SK-N-SH treated with all-trans-retinoic acid at 6 μM for 48 hours (cell line): ENCODE data around the gene ST3GAL3.

Experiments
- ATAC-seq: fragments of 200-7000 bp; cut with Tn5 transposase; 3 replicates; pipeline ENCODE4 v1.9.1; 2020; ENCODE audit warnings: mild to moderate bottlenecking, moderate library complexity
- ARNTL ChIP-seq: fragments of 450-650 bp; formaldehyde crosslinking; IDR thresholded peaks from 2 replicates; pipeline ENCODE4 v1.5.0; 2020; ENCODE audit warnings: low read depth, mild to moderate bottlenecking, moderate library complexity, borderline replicate concordance
- BACH2 ChIP-seq: fragments of 250-450 bp; sonication (Bioruptor Pico); IDR thresholded peaks from 2 replicates; pipeline ENCODE4 v1.9.0; 2021; ENCODE audit warnings: mild to moderate bottlenecking, borderline replicate concordance
- CSDC2 ChIP-seq: fragments of 250-450 bp; sonication (Bioruptor Pico); IDR thresholded peaks from 2 replicates; pipeline ENCODE4 v1.5.0; 2020; ENCODE audit warnings: mild to moderate bottlenecking, moderate library complexity
- CSRNP3 ChIP-seq: fragments of 250-450 bp; sonication (Bioruptor Pico); IDR thresholded peaks from 2 replicates; pipeline ENCODE4 v1.5.1; 2021; ENCODE audit warnings: mild to moderate bottlenecking, moderate library complexity
- ESRRG ChIP-seq: fragments of 250-450 bp; sonication (Bioruptor Pico); IDR thresholded peaks from 2 replicates; pipeline ENCODE4 v1.6.1; 2021; ENCODE audit warnings: mild to moderate bottlenecking
- GLIS3 ChIP-seq: fragments of 250-450 bp; sonication (Bioruptor Pico); IDR thresholded peaks from 2 replicates; pipeline ENCODE4 v1.5.0; 2020; ENCODE audit warnings: mild to moderate bottlenecking, moderate library complexity
- ISL1 ChIP-seq: fragments of 250-450 bp; sonication (Bioruptor Pico); IDR thresholded peaks from 2 replicates; pipeline ENCODE4 v2.1.2; 2022; ENCODE audit warnings: mild to moderate bottlenecking, moderate library complexity
- OSR1 ChIP-seq: fragments of 250-450 bp; sonication (Bioruptor Pico); IDR thresholded peaks from 2 replicates; pipeline ENCODE4 v1.8.0; 2022; ENCODE audit warnings: moderate library complexity, mild to moderate bottlenecking, inconsistent platforms
- PATZ1 ChIP-seq: fragments of 250-450 bp; sonication (Bioruptor Pico); IDR thresholded peaks from 2 replicates; pipeline ENCODE4 v1.8.0; 2020; ENCODE audit warnings: mild to moderate bottlenecking, moderate library complexity, borderline replicate concordance
- POU6F1 ChIP-seq: fragments of 250-450 bp; sonication (Bioruptor Pico); IDR thresholded peaks from 2 replicates; pipeline ENCODE4 v1.8.0; 2021; ENCODE audit warnings: low read depth, mild to moderate bottlenecking, moderate library complexity, borderline replicate concordance
- PPARA ChIP-seq: fragments of 250-450 bp; sonication (Bioruptor Pico); IDR thresholded peaks from 2 replicates; pipeline ENCODE4 v1.5.0; 2020; ENCODE audit warnings: mild to moderate bottlenecking, borderline replicate concordance
- RARB ChIP-seq: fragments of 250-450 bp; sonication (Bioruptor Pico); IDR thresholded peaks from 2 replicates; pipeline ENCODE4 v1.8.0; 2021; ENCODE audit warnings: mild to moderate bottlenecking, moderate library complexity
- SNAI2 ChIP-seq: fragments of 250-450 bp; sonication (Bioruptor Pico); IDR thresholded peaks from 2 replicates; pipeline ENCODE4 v1.5.0; 2020; ENCODE audit warnings: mild to moderate bottlenecking, moderate library complexity
- TCF4 ChIP-seq: fragments of 250-450 bp; sonication (Bioruptor Pico); IDR thresholded peaks from 2 replicates; pipeline ENCODE4 v1.8.0; 2021; ENCODE audit warnings: mild to moderate bottlenecking, moderate library complexity, borderline replicate concordance
- TOX ChIP-seq: fragments of 250-450 bp; sonication (Bioruptor Pico); IDR thresholded peaks from 2 replicates; pipeline ENCODE4 v1.8.0; 2021; ENCODE audit warnings: mild to moderate bottlenecking, moderate library complexity, borderline replicate concordance
- TSHZ2 ChIP-seq: fragments of 250-450 bp; sonication (Bioruptor Pico); IDR thresholded peaks from 2 replicates; pipeline ENCODE4 v1.5.0; 2020; ENCODE audit warnings: mild to moderate bottlenecking, moderate library complexity
- ZC3H10 ChIP-seq: fragments of 250-450 bp; sonication (Bioruptor Pico); IDR thresholded peaks from 2 replicates; pipeline ENCODE4 v1.5.1; 2021; ENCODE audit warnings: mild to moderate bottlenecking, moderate library complexity
- ZFP30 ChIP-seq: fragments of 450-650 bp; formaldehyde crosslinking; IDR thresholded peaks from 2 replicates; pipeline ENCODE4 v1.5.0; 2022; ENCODE audit warnings: mild to moderate bottlenecking, moderate library complexity
- ZNF565 ChIP-seq: fragments of 450-650 bp; formaldehyde crosslinking; conservative IDR thresholded peaks from 2 replicates; pipeline ENCODE4 v1.5.0; 2020; ENCODE audit warnings: low read depth, mild to moderate bottlenecking, moderate library complexity
- ZNF70 ChIP-seq: fragments of 450-650 bp; formaldehyde crosslinking; IDR thresholded peaks from 2 replicates; pipeline ENCODE4 v1.5.0; 2020; ENCODE audit warnings: mild to moderate bottlenecking, moderate library complexity
- ZNF8 ChIP-seq: fragments of 450-650 bp; formaldehyde crosslinking; IDR thresholded peaks from 2 replicates; pipeline ENCODE4 v1.5.0; 2020; ENCODE audit warnings: mild to moderate bottlenecking, moderate library complexity

The ST3GAL3 gene

GRCh38 chr1:43885279-43885801, 178.0 kb downstream of the ST3GAL3 start:
- TF ChIP-seq CSRNP3 (CRISPR knock-in tag) (no peak), ZNF8 (CRISPR knock-in tag) (no peak), TSHZ2 (CRISPR knock-in tag) (no peak), ISL1 (no peak), POU6F1 (CRISPR knock-in tag) (no peak)
- no peak for ATAC-seq

- TF ChIP-seq ZNF8 (CRISPR knock-in tag): no peak
- ATAC-seq: no peak
Observed at GRCh38 chr1:43887748-43888147, 180.4 kb downstream of the ST3GAL3 start.

GRCh38 chr1:43890815-43891214, 183.5 kb downstream of the ST3GAL3 start:
- ATAC-seq: peak; percentile 68
- TF ChIP-seq ZNF8 (CRISPR knock-in tag): no peak
- no peak for TF ChIP-seq BACH2 (CRISPR knock-in tag)
- no peak for TF ChIP-seq CSRNP3 (CRISPR knock-in tag)
- no peak for TF ChIP-seq TCF4 (CRISPR knock-in tag)
- TF ChIP-seq PPARA: no peak
- no peak for TF ChIP-seq ZC3H10
- no peak for TF ChIP-seq CSDC2 (CRISPR knock-in tag)
- TF ChIP-seq SNAI2 (CRISPR knock-in tag): no peak
- TF ChIP-seq OSR1 (CRISPR knock-in tag): no peak
- TF ChIP-seq ZNF70 (CRISPR knock-in tag): no peak
- no peak for TF ChIP-seq ISL1
- TF ChIP-seq TOX (CRISPR knock-in tag): no peak

- no peak for ATAC-seq
- TF ChIP-seq ARNTL (CRISPR knock-in tag): no peak
- no peak for TF ChIP-seq POU6F1 (CRISPR knock-in tag)
- no peak for TF ChIP-seq CSDC2 (CRISPR knock-in tag)
- no peak for TF ChIP-seq ZFP30 (CRISPR knock-in tag)
- no peak for TF ChIP-seq ZNF8 (CRISPR knock-in tag)
- TF ChIP-seq ZNF565 (CRISPR knock-in tag): no peak
- TF ChIP-seq ISL1: no peak
- TF ChIP-seq RARB (CRISPR knock-in tag): no peak
- no peak for TF ChIP-seq ESRRG
- no peak for TF ChIP-seq ZNF70 (CRISPR knock-in tag)
- TF ChIP-seq GLIS3 (CRISPR knock-in tag): no peak
- no peak for TF ChIP-seq TOX (CRISPR knock-in tag)
- TF ChIP-seq TSHZ2 (CRISPR knock-in tag): no peak
- TF ChIP-seq PATZ1 (CRISPR knock-in tag): no peak
- TF ChIP-seq SNAI2 (CRISPR knock-in tag): no peak
Observed at GRCh38 chr1:43893006-43893405, 185.7 kb downstream of the ST3GAL3 start.
